Activated T-helper 17 cell treated with anti-CD3 and anti-CD28 coated beads, Interleukin-2, amount 50 U/mL, for 72 hours (primary cell): ENCODE results near the gene THSD7A. TPM values are rescaled to one million over a fixed set of nuclear protein-coding genes. Genes with fewer than 3 reads are reported as not detected.
A peak's percentile ranks its signal among the peaks of the same experiment; 100 is the strongest.

ENCODE experiments used
- ATAC-seq: fragments of 150-1000 bp; cut with Tn5 transposase; replicated peaks from 2 replicates; pipeline ENCODE4 v1.10.0; 2021; ENCODE audit warnings: mild to moderate bottlenecking, moderate library complexity
- H3K27ac Mint-ChIP-seq: one replicate; pipeline ENCODE4 v1.8.0; 2022; ENCODE audit warnings: mixed read lengths
- H3K27me3 Mint-ChIP-seq: one replicate; pipeline ENCODE4 v1.8.0; 2022; ENCODE audit warnings: mixed read lengths
- H3K36me3 Mint-ChIP-seq: one replicate; pipeline ENCODE4 v1.8.0; 2022; ENCODE audit warnings: low read depth, mild to moderate bottlenecking, mixed read lengths
- H3K4me1 Mint-ChIP-seq: one replicate; pipeline ENCODE4 v1.8.0; 2022; ENCODE audit warnings: mixed read lengths
- H3K4me3 Mint-ChIP-seq: one replicate; pipeline ENCODE4 v1.8.0; 2022; ENCODE audit warnings: mild to moderate bottlenecking, mixed read lengths
- H3K9me3 Mint-ChIP-seq: one replicate; pipeline ENCODE4 v1.8.0; 2022; ENCODE audit warnings: mixed read lengths
- total RNA-seq, 2 donors: library from RNA; stranded (reverse); gene quantifications; one replicate each; pipeline ENCODE4 v1.2.3, GENCODE V29; 2022

THSD7A gene
- total RNA-seq, 2 donors from 2014 or later: 0.02 to 0.82 TPM

DNA sequence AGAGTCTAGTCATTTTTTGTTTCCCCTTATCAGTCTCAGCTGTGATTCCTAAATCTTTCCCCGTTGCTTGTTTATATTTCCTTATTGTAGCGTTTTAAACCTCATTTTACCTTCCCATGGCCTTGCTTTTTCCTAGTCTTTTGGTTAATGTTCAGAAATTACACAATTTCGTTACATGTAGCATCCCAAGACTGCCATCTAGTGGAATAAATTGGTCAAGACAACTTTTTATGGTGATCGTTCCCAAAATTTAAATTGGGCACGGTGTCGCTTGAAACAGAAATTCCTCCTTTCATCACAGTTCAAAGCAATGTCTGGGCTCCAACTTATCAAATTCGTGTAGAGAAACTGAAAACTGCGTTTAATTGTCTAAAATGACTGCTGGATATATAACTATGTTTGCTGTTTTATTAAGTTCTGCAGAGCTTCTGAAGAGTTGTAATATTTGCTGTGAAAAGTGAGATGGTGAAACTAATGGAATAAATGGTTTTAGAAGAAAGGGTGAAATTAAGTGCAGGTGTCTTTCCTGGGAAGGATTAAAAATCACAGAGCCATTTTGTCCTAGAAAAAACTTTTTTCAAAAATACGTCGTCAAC, 488.1 kb downstream of the THSD7A start:
- Mint-ChIP-seq H3K9me3 (no peaks in the 10 kb centered on the region), H3K4me3 (no peak overlapping the region), H3K36me3 (no peaks in the 10 kb centered on the region), H3K27ac (no peak overlapping the region), H3K27me3 (peaks cover 8% of the 10 kb centered on the region), H3K4me1 (no peaks in the 10 kb centered on the region)
- no peak for ATAC-seq

DNA sequence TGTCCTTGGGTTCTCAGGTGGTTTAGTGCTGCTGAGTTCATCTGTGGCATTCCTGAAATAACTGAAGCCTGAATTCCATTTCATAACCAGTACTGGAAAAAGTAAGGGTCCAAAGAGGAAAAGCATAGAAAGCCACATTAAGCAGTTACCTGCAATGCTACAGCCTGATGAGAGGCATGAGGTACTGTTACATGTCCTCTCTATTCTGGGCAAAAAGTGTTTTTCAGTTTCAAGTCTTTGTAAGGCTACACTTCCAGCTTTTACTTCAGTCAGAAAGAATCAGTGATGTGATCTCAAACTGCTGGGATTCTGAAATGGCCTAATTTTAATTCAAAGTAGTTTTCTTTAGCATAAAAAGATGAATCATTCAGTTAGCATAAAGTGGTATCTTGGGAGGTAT, 488.9 kb downstream of the THSD7A start:
- H3K4me3 Mint-ChIP-seq: no peak overlapping the region

DNA sequence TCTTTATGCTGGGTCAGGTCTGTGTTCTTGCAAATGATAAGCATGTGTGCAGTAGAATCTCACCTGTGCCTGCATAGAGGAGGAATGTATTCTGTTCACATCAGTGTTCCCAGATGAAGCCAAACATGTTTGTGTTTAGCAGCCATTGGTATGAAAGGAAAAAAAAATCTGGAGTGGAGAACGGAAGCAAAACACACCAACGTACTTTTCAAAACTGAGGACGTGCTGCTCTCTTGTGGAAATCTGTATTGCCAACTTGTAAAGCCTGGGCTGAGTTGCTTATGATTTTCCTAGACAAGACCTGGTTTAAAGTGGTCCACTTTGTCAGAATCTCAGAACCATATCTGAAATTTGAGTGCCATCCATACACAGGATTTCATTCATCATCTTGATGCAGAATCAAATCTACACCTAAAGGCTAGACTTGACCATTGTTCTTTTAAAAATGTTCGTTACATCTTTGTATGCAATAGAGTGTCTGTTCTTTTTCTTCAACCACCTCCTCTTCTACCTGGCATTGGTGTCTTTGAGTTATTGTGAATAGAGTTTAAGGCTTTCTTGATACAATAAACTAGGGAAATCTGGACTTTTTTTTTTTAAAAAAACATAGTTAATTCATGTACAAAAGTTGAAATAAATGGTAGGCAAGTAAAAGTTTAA, 490.6 kb downstream of the THSD7A start:
- no peak overlapping the region for H3K27ac Mint-ChIP-seq
- no peak overlapping the region for H3K4me3 Mint-ChIP-seq
- ATAC-seq: no peak
- peaks cover 11% of the 10 kb centered on the region for H3K27me3 Mint-ChIP-seq
- no peaks in the 10 kb centered on the region for H3K9me3 Mint-ChIP-seq
- H3K36me3 Mint-ChIP-seq: no peaks in the 10 kb centered on the region
- no peaks in the 10 kb centered on the region for H3K4me1 Mint-ChIP-seq

More for the DNA sequence above, 488.9 kb downstream of the THSD7A start:
- H3K4me1 Mint-ChIP-seq: no peaks in the 10 kb centered on the region
- H3K27me3 Mint-ChIP-seq: peaks cover 11% of the 10 kb centered on the region
- H3K27ac Mint-ChIP-seq: no peak overlapping the region
- no peaks in the 10 kb centered on the region for H3K36me3 Mint-ChIP-seq
- no peaks in the 10 kb centered on the region for H3K9me3 Mint-ChIP-seq
- no peak for ATAC-seq

DNA sequence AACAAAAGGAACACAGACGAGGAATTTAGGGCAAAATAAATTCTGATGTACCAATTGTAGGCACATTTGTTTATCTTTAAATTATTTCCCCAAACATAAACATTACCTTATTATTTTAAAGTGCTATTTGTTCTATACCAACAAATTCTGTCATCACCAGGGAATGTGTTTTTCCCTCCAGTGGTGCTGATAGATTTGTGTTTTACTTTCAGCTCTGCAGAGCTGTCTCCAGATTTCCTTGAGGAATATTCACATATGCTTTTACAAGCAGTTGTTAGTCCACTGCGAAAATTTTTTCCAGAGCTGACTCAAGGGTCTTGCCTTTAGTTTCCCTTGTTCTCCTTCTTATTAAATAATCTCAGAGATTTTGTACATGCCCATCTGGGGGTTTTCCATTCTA, 495.6 kb downstream of the THSD7A start:
- Mint-ChIP-seq H3K27ac (no peak overlapping the region), H3K4me3 (no peak overlapping the region), H3K36me3 (no peaks in the 10 kb centered on the region), H3K9me3 (no peaks in the 10 kb centered on the region), H3K4me1 (no peaks in the 10 kb centered on the region), H3K27me3 (peaks cover 11% of the 10 kb centered on the region)
- no peak for ATAC-seq

DNA sequence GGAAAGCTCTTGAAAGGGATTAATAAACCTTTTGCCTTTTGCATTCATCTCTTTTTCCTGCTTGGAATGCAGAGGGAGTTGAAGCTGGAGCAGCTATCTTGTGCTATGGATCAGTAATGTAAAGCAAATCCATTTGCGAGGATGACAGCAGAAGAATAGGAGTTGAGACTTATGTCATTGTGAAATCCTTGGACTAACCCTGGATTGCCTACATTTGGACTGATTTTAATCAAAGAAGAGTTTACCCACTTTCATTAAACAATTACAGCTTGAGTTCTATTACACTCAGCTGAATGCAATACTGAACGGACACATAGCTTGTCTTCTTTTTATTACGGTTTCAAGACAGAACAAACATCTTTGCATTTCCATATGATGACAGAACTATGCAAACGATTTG, 496.1 kb downstream of the THSD7A start:
- Mint-ChIP-seq H3K4me1 (no peaks in the 10 kb centered on the region), H3K27me3 (peaks cover 8% of the 10 kb centered on the region), H3K27ac (no peak overlapping the region), H3K9me3 (no peaks in the 10 kb centered on the region), H3K36me3 (no peaks in the 10 kb centered on the region), H3K4me3 (no peak overlapping the region)
- ATAC-seq: no peak

DNA sequence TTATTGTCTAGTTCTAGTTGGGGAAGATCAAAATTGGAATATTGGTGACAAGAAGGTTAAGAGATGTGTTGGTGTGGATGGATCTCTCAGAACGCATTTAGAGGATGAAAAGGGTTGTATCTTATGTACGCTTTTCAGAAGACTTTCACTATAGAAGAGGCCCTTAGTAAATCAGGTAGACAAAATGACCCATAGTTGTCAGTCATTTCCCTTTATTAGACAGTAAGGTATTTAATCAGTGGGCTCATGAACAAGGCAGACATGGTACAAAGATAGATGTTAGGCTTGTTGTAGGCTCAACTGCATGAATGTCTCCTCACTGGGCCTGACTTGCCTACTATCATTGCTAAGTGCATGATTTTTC, 499.2 kb downstream of the THSD7A start:
- H3K9me3 Mint-ChIP-seq: no peaks in the 10 kb centered on the region
- no peak overlapping the region for H3K4me3 Mint-ChIP-seq
- H3K27me3 Mint-ChIP-seq: peaks cover under 1% of the 10 kb centered on the region
- ATAC-seq: peak; percentile 31
- no peaks in the 10 kb centered on the region for H3K4me1 Mint-ChIP-seq
- no peak overlapping the region for H3K27ac Mint-ChIP-seq
- H3K36me3 Mint-ChIP-seq: no peaks in the 10 kb centered on the region

DNA sequence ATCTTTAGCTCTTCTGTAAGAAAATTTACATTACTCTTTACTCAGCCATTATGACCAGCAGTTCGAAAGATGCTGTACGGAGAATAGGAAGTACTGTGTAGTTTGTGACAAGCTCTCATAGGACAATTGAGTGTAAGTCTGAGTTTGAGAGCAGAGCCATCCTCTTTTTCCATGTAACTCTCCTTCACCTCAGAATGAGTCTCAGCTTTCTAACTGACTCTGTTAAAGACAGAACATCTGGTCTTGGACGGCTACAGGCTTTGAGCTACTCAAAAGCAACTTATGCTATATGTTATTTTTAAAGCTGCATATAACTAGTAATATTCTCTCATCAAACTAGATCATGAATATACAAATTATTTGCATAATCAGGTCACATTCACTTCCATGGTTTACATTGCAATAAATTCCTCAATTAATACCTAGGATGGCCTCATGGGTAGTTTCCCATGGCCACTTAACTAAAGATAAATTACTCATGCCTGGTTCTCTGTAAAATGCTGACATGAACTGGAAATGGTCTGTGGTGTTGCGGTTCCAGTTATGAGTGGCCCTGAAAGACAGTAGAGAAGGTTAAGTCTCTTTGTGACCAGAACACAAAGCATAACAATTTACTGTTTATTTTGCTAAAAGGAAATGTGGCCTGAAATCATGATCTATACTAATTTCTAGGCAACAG, 499.7 kb downstream of the THSD7A start:
- peaks cover 4% of the 10 kb centered on the region for H3K27me3 Mint-ChIP-seq
- no peak overlapping the region for H3K4me3 Mint-ChIP-seq
- no peaks in the 10 kb centered on the region for H3K9me3 Mint-ChIP-seq
- no peak overlapping the region for H3K27ac Mint-ChIP-seq
- peak; percentile 78 for ATAC-seq
- H3K36me3 Mint-ChIP-seq: no peaks in the 10 kb centered on the region
- H3K4me1 Mint-ChIP-seq: no peaks in the 10 kb centered on the region

DNA sequence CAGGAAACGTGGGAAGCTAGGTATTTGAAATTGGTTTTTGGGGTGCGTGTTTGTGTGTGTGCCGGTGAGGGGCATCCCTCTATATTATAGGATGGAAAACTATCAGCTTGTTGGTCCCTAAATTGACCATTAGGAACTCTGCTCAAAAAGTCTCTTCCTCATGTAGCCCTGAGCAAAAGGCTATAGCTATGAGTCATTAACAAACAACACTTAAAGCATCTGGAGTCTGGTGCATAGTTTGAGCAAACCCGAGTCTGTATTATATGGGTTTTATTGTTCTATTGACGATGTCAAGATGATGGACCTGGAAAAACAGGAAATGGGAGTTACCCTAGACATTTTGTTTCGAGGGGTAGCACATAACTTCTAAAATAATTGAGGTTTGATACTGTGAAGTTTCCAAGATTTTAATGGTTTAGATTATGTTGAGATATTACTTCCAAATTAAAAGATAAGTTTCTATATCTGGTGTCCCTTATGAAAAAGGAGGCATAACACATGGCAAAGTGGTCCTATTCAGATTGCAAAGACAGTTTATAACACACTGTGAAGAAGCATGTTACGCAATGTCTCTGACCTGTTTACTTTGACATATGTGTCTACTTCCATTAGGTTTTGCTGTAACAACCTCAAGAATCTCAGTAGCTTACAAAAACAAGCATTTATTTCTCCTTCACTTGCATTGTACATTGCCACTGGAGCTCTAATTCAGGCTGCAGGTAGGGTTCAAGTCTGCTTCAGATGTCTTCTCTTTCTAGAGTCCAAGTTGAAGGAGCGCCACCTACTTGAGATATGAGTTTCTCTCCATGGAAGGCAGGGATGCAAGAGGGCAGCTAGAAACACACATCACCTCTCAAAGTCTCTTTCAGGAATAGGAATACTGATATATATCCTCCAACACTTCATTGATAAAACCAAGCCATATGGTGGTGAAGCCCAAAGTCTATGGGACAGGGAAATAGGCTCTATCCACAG, 500.6 kb downstream of the THSD7A start:
- no peak overlapping the region for H3K27ac Mint-ChIP-seq
- H3K4me3 Mint-ChIP-seq: no peak overlapping the region
- H3K27me3 Mint-ChIP-seq: peaks cover 4% of the 10 kb centered on the region
- ATAC-seq: no peak
- H3K9me3 Mint-ChIP-seq: no peaks in the 10 kb centered on the region
- no peaks in the 10 kb centered on the region for H3K4me1 Mint-ChIP-seq
- no peaks in the 10 kb centered on the region for H3K36me3 Mint-ChIP-seq

DNA sequence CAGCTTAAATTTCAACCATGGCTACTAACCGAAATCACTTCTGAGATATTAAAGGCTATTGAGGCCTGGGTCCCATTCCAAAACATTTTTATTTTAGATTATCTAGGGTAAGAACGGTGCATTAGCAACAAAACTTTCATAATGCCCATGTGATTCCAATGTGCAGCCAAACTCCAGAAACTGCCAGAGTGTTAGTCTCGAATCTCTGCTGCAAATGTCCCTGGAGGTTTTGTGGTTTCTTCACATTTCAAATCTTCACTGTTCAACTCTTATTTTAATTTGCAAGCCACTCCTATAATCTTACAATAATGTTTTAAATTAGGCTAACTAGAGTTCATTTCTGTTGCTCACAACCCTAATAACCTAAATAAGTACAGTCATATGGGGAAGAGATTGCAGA, 501.3 kb downstream of the THSD7A start:
- Mint-ChIP-seq H3K27me3 (peaks cover 4% of the 10 kb centered on the region), H3K27ac (no peak overlapping the region), H3K4me1 (no peaks in the 10 kb centered on the region), H3K36me3 (no peaks in the 10 kb centered on the region), H3K9me3 (no peaks in the 10 kb centered on the region), H3K4me3 (no peak overlapping the region)
- no peak for ATAC-seq

DNA sequence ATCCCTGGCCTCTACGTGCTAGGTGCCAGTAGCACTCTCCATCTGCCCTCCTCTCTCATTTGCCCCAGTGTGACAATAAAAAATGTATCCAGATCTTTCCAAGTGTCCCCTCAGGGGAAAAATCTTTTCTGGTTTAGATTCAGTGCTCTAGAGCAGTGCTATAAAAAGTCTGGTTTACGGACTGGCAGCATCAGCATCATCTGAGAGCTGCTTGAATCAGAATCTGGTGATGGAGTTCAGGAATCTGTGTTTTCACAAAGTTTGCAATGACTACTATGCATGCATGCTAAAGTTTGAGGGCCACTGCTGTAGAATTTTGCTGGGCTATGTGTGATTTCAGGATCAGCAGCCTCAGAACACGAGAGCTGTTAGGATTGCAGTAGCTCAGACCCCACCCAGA, 501.8 kb downstream of the THSD7A start:
- peaks cover 4% of the 10 kb centered on the region for H3K27me3 Mint-ChIP-seq
- H3K4me1 Mint-ChIP-seq: no peaks in the 10 kb centered on the region
- no peak for ATAC-seq

DNA sequence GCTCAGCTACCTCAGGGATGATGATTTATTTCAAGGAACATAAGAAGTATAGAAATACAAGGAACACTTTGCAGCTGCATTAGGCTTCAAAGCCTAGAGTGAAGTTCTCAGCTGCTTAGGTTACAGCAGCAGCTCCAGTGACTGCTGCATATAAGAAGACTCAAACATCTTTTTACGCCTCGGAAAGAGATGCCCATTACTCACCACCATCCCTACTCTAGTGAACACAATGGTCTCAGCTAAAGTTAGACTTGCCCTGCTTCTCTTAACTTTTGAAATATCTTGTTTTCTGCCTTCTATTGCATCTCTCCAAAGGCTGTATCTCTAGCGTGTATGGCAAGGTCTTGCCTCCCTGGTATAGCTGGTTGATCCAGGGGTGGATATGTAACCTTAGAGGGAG, 502.4 kb downstream of the THSD7A start:
- no peak for ATAC-seq
- Mint-ChIP-seq H3K36me3 (no peaks in the 10 kb centered on the region), H3K9me3 (no peaks in the 10 kb centered on the region), H3K27ac (no peak overlapping the region), H3K4me3 (no peak overlapping the region), H3K4me1 (no peaks in the 10 kb centered on the region), H3K27me3 (peaks cover 4% of the 10 kb centered on the region)

More for the DNA sequence above, 501.8 kb downstream of the THSD7A start:
- H3K27ac Mint-ChIP-seq: no peak overlapping the region
- no peak overlapping the region for H3K4me3 Mint-ChIP-seq
- H3K36me3 Mint-ChIP-seq: no peaks in the 10 kb centered on the region
- H3K9me3 Mint-ChIP-seq: no peaks in the 10 kb centered on the region

DNA sequence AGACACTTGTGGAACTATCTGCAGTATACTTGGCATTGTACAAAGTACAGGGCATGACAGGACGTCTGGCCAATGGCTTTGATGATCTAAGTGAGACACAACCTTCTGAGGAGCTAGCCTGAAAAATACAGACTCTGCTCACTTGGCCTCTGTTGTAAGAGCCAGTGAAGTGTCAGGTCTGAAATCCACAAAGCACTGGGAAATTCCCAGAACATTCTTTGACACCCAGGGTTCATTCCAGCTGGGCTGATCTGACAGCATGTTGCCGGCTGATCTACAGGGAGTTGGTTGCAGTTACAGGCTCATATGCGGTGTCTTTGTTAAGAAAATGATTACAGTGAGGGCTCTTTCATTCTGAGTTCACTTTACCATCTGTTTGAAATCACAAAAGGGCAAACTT, 503.7 kb downstream of the THSD7A start:
- peaks cover 4% of the 10 kb centered on the region for H3K27me3 Mint-ChIP-seq
- no peaks in the 10 kb centered on the region for H3K4me1 Mint-ChIP-seq
- no peak overlapping the region for H3K27ac Mint-ChIP-seq
- no peaks in the 10 kb centered on the region for H3K36me3 Mint-ChIP-seq
- no peak overlapping the region for H3K4me3 Mint-ChIP-seq
- no peak for ATAC-seq
- H3K9me3 Mint-ChIP-seq: no peaks in the 10 kb centered on the region

DNA sequence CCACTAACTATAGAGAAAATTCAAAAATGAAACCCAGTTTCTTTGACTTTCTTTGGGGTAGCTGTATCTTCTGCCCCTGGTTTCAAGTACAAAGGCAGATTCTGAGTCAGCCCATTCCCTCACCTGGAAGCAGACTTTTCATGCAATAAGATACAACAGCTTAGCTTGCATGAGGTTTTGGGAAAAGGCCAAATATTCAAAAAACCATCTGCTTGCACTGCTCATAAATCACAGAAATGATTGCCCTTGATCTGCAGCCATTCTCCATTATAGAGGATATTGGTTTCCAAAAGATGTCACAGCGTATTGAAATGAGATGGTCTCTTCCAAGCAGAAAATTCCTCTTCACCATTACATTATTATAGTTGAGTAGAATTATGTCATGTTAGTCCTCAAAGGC, 504.4 kb downstream of the THSD7A start:
- no peaks in the 10 kb centered on the region for H3K36me3 Mint-ChIP-seq
- no peak overlapping the region for H3K4me3 Mint-ChIP-seq
- no peaks in the 10 kb centered on the region for H3K4me1 Mint-ChIP-seq
- H3K27ac Mint-ChIP-seq: no peak overlapping the region
- H3K27me3 Mint-ChIP-seq: peaks cover 5% of the 10 kb centered on the region
- no peak for ATAC-seq
- no peaks in the 10 kb centered on the region for H3K9me3 Mint-ChIP-seq
